Muscle of leg (tissue), 11 donors: ENCODE results near the gene ADD2. TPM values are rescaled to one million over a fixed set of nuclear protein-coding genes. Genes with fewer than 3 reads are reported as not detected.

Experiments used
- DNase-seq: peaks from one replicate; pipeline ENCODE4 v3.0.0; 2013
- H3K27ac ChIP-seq: one replicate; pipeline ENCODE4 v1.5.1; 2013; ENCODE audit warnings: mild to moderate bottlenecking, low read length, control low read depth
- H3K27me3 ChIP-seq: one replicate; pipeline ENCODE4 v1.6.1; 2013; ENCODE audit warnings: low read length; ENCODE audit not compliant: control insufficient read depth, insufficient read depth
- H3K36me3 ChIP-seq: one replicate; pipeline ENCODE4 v1.6.1; 2013; ENCODE audit warnings: low read length; ENCODE audit not compliant: control insufficient read depth, insufficient read depth
- H3K4me1 ChIP-seq: one replicate; pipeline ENCODE4 v1.6.1; 2013; ENCODE audit warnings: low read length; ENCODE audit not compliant: control insufficient read depth, insufficient read depth
- H3K4me3 ChIP-seq: one replicate; pipeline ENCODE4 v1.5.1; 2013; ENCODE audit warnings: low read length, control low read depth
- H3K9me3 ChIP-seq: replicated peaks from 2 replicates; pipeline ENCODE4 v1.6.1; 2013; ENCODE audit warnings: low read depth, low read length; ENCODE audit not compliant: control insufficient read depth
- WGBS: methylation state at CpG from one replicate; pipeline ENCODE4 v1.1.5; 2013; ENCODE audit warnings: missing lambda C conversion rate; ENCODE audit not compliant: insufficient coverage; 5-methylcytosine and 5-hydroxymethylcytosine counted together
- polyA plus RNA-seq, 8 donors: library from polyadenylated mRNA; unstranded; fragments of 120-200 nt; gene quantifications; one replicate each; pipeline versions ENCODE4 v1.2.1 to v1.2.3, GENCODE V29; 2013; ENCODE audit warnings: inconsistent platforms in 1 of 8, low replicate concordance in 1 of 8; ENCODE audit not compliant: insufficient read length in 8 of 8, insufficient read depth in 1 of 8
- total RNA-seq: library from RNA; stranded (reverse); fragments of 120-200 nt; gene quantifications from one replicate; pipeline ENCODE4 v1.2.4, GENCODE V29; 2013

Gene ADD2
- total and polyA plus RNA-seq, 9 donors, result 0.98 to 4.2 (median 2.4) TPM

- Histone ChIP-seq H3K27ac (no peak overlapping the region), H3K4me1 (peaks cover 12% of the 10 kb centered on the region), H3K4me3 (no peak overlapping the region), H3K27me3 (peaks cover 53% of the 10 kb centered on the region), H3K9me3 (no peaks in the 10 kb centered on the region), H3K36me3 (no peaks in the 10 kb centered on the region)
- DNase-seq, result no peak
- WGBS, result 29% methylated on average over 1 of the region's 2 CpGs
Measured at GRCh38 chr2:70769450-70769849, 1.4 kb upstream of the ADD2 start.

- no peaks in the 10 kb centered on the region for H3K9me3 ChIP-seq
- peaks cover 12% of the 10 kb centered on the region for H3K4me1 ChIP-seq
- H3K27ac ChIP-seq, result no peak overlapping the region
- no peak overlapping the region for H3K4me3 ChIP-seq
- H3K27me3 ChIP-seq, result peaks cover 55% of the 10 kb centered on the region
- H3K36me3 ChIP-seq, result no peaks in the 10 kb centered on the region
- 40% methylated on average over 1 of the region's 7 CpGs for WGBS
- no peak for DNase-seq
Measured at GRCh38 chr2:70768590-70769085, 638 bp upstream of the ADD2 start.

- Histone ChIP-seq H3K36me3 (no peaks in the 10 kb centered on the region), H3K9me3 (no peaks in the 10 kb centered on the region), H3K4me3 (peak overlapping the region; percentile 47), H3K27ac (no peak overlapping the region), H3K27me3 (peaks cover 52% of the 10 kb centered on the region), H3K4me1 (peaks cover 12% of the 10 kb centered on the region)
- under 1% methylated on average over 50 of the region's 51 CpGs for WGBS
- peak; percentile 9 for DNase-seq
Measured at GRCh38 chr2:70767079-70767698, 811 bp downstream of the ADD2 start.

- WGBS, result 19% methylated on average over 5 of the region's 7 CpGs
- Histone ChIP-seq H3K27ac (no peak overlapping the region), H3K9me3 (no peaks in the 10 kb centered on the region), H3K36me3 (no peaks in the 10 kb centered on the region), H3K4me1 (peaks cover 12% of the 10 kb centered on the region), H3K4me3 (no peak overlapping the region), H3K27me3 (peaks cover 52% of the 10 kb centered on the region)
- DNase-seq, result no peak
Measured at GRCh38 chr2:70766357-70767078, 1.5 kb downstream of the ADD2 start.

- no peaks in the 10 kb centered on the region for H3K36me3 ChIP-seq
- no peak overlapping the region for H3K4me3 ChIP-seq
- no peak for DNase-seq
- H3K9me3 ChIP-seq, result no peaks in the 10 kb centered on the region
- no peak overlapping the region for H3K27ac ChIP-seq
- peaks cover 12% of the 10 kb centered on the region for H3K4me1 ChIP-seq
- peaks cover 44% of the 10 kb centered on the region for H3K27me3 ChIP-seq
- WGBS, result no CpG with 5 or more reads among the region's 7 CpGs
Measured at GRCh38 chr2:70765507-70765906, 2.5 kb downstream of the ADD2 start.

DNA sequence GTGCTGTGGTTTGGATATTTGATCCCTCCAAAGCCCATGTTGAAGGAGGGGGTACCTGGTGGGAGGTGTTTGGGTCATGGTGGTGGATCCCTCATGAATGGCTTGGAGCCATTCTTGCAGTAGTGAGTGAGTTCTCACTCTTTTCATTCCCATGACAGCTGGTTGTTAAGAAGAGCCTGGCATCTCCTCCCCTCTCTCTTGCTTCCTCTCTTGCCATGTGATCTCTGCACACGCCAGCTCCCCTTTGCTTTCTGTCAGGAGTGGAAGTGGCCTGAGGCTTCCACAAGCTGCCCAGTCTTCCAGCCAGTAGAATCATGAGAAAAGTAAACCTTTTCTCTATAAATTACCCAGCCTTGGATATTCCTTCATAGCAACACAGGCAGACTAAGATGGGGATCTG is 8.6 kb downstream of the ADD2 start:
- Histone ChIP-seq H3K27ac (no peak overlapping the region), H3K4me1 (no peaks in the 10 kb centered on the region), H3K27me3 (peaks cover 8% of the 10 kb centered on the region), H3K36me3 (no peaks in the 10 kb centered on the region), H3K9me3 (no peaks in the 10 kb centered on the region), H3K4me3 (no peak overlapping the region)
- 57% methylated on average over 1 of the region's 1 CpG for WGBS
- DNase-seq, result no peak

DNA sequence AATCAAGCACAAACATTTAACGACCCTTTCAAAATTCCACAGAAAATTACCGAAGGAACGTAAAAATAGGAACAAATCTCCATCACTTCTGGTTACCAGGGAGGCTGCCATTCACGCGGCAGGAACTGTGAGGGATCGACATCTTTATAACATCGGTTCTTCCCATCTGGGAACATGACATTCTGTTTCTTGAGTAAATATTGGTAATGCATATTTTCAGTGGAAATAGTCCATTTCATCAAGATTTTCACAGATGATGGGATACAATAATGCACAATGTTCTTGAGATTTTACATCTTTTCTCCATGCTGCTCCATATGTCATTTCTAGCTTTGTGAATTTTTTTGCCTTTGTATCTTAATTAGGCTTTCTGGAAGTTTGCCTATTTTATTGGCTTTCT is 10.0 kb downstream of the ADD2 start:
- H3K27ac ChIP-seq, result no peak overlapping the region
- H3K9me3 ChIP-seq, result no peaks in the 10 kb centered on the region
- no peak for DNase-seq
- WGBS, result 80% methylated on average over 1 of the region's 7 CpGs
- no peaks in the 10 kb centered on the region for H3K4me1 ChIP-seq
- H3K4me3 ChIP-seq, result no peak overlapping the region
- peaks cover 9% of the 10 kb centered on the region for H3K27me3 ChIP-seq
- no peaks in the 10 kb centered on the region for H3K36me3 ChIP-seq

GRCh38 chr2:70757360-70757759 is 10.6 kb downstream of the ADD2 start:
- Histone ChIP-seq H3K27me3 (peaks cover 9% of the 10 kb centered on the region), H3K36me3 (no peaks in the 10 kb centered on the region), H3K27ac (no peak overlapping the region), H3K4me1 (no peaks in the 10 kb centered on the region), H3K9me3 (no peaks in the 10 kb centered on the region), H3K4me3 (no peak overlapping the region)
- WGBS, result 83% methylated on average over 2 of the region's 4 CpGs
- DNase-seq, result no peak

DNA sequence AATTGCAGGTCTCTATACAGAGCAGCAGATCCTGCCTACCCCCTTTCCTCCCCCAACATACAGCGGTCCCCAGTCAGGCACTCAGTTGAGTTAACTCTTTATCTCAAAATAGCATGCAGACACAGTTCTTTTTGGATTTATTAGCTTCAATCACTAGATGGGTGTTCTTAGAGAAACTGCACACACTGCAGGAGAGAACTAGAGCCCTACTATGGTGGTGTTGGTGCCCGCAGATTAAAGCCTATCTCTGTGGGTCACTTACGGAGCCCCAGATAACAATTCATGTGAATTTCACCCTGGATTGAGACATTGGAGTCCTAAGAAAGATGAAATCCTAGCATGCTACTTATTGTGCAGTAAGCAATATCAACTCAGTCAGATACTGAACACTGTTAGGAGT is 11.9 kb downstream of the ADD2 start:
- H3K27ac ChIP-seq, result no peak overlapping the region
- H3K27me3 ChIP-seq, result peaks cover 9% of the 10 kb centered on the region
- no peaks in the 10 kb centered on the region for H3K36me3 ChIP-seq
- WGBS, result 60% methylated on average over 2 of the region's 3 CpGs
- DNase-seq, result no peak
- H3K4me1 ChIP-seq, result no peaks in the 10 kb centered on the region
- no peaks in the 10 kb centered on the region for H3K9me3 ChIP-seq
- H3K4me3 ChIP-seq, result no peak overlapping the region

DNA sequence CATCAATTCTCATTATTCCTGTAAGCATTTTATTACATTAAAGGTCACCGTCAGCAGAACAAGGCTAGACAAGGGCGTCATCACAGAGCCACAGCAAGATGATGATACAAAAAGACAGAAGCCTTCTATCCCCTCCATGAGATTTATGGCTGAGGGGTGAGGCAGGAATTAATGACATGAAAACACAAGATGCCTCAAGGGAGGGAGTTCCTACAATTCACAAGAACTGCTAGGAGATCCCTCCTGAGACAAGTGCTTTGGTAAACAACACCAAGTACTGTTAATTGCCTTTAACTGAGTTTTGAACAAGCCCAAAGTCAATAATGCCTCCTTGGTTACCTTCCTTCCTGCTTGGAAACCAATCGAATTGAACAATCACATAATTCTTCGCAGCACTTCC is 14.1 kb downstream of the ADD2 start:
- no peaks in the 10 kb centered on the region for H3K4me1 ChIP-seq
- 68% methylated on average over 2 of the region's 4 CpGs for WGBS
- H3K9me3 ChIP-seq, result no peaks in the 10 kb centered on the region
- H3K36me3 ChIP-seq, result no peaks in the 10 kb centered on the region
- H3K27me3 ChIP-seq, result peaks cover 11% of the 10 kb centered on the region
- no peak overlapping the region for H3K4me3 ChIP-seq
- H3K27ac ChIP-seq, result no peak overlapping the region
- no peak for DNase-seq
